ENCODE data around the gene PLA2G2A.
"Not testable (repeated sequence)": the region's sequence is repeated elsewhere in the genome, so short reads cannot be mapped to it uniquely, and the experiment has no call there.

The PLA2G2A gene, protein sequence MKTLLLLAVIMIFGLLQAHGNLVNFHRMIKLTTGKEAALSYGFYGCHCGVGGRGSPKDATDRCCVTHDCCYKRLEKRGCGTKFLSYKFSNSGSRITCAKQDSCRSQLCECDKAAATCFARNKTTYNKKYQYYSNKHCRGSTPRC

GRCh38 chr1:19979494-19979977, at the start of gene PLA2G2A:
Gene PLA2G2A (minus strand): TSS chr1:19979618. CDS start chr1:19978773, 845 bp downstream.
- no peak for FAIRE-seq

- no peak for FAIRE-seq
These were observed 49.3 kb upstream of the PLA2G2A start for GRCh38 chr1:20028726-20029125.

GRCh38 chr1:20028125-20028524, 48.7 kb upstream of the PLA2G2A start:
- FAIRE-seq = no peak

DNA sequence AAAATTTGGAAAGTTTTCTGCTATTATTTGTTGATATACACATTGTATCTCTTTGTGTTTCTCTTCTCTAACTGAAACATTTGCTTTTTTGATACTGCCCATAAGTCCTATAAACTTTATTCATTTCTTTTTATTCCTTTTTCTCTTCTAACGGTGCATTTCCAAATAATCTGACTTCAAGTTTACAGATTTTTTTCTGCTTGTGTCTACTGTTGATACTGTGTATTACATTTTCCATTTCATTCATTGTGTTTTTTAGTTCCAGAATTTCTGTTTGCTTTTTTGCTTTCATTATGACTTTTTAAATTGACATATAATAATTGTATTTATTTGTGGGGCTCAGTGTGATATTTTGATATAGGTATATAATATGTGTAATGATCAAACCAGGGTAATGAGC, 38.3 kb upstream of the PLA2G2A start:
- FAIRE-seq = peak; percentile 58

DNA sequence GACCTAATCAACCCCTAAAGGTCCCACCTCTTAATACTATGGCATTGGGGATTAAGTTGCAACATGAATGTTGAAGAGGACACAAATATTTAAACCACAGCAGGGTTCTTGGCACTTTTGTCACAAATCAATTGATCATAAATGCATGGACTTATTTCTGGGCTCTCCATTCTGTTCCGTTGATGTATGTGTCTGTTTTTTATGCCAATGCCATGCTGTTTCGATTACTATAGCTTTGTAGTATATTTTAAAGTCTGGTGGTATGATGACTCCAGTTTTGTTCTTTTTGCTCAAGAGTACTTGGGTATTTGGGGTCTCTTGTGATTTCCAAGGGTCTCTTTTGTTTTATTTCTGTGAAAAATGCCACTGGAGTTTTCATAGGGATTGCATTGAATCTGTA, 34.7 kb upstream of the PLA2G2A start:
- FAIRE-seq = no peak

DNA sequence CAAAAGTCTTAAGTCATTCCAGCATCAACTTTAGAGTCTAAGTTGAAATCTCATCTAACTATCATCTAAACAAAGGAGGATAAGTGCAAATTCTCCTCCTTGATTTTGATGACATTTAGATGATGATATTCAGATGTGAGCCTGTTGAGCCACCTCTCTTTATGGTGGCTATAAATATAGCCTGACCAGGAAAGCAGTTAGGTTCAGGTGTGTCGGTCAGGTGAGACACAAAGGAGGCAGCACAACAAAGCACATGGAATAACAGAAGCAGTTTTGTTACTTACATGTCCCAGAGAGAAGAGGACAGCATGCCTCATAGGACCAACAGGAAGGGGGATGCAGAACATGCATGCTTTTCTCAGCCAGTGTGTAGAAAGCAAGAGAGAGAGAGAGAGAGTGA, 30.6 kb upstream of the PLA2G2A start:
- no peak for FAIRE-seq

- FAIRE-seq = no peak
These were observed 29.8 kb upstream of the PLA2G2A start for GRCh38 chr1:20009212-20009611.

GRCh38 chr1:20008391-20008841, 29.0 kb upstream of the PLA2G2A start:
- no peak for FAIRE-seq

- FAIRE-seq = not testable (repeated sequence)
These were observed 19.4 kb upstream of the PLA2G2A start for GRCh38 chr1:19998823-19999222.

- FAIRE-seq = no peak
These were observed 11.3 kb upstream of the PLA2G2A start for GRCh38 chr1:19990689-19991088.

DNA sequence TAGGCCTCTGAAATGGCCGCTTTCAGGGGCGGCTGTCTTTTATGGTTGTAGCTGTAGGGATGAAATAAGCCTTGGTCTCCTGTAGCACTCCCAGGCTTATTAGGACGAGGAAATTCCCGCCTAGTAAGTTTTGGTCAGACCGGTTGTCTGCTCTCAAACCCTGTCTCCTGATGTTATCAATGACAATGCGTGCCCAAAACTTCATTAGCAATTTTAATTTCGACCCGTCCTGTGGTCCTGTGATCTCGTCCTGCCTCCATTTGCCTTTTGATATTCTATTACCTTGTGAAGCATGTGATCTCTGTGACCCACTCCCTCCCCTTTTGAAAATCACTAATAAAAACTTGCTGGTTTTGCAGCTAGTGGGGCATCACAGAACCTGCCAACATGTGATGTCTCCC, 10.8 kb upstream of the PLA2G2A start:
- FAIRE-seq = not testable (repeated sequence)

- no peak for FAIRE-seq
These were observed 9.0 kb upstream of the PLA2G2A start for GRCh38 chr1:19988267-19989006.

DNA sequence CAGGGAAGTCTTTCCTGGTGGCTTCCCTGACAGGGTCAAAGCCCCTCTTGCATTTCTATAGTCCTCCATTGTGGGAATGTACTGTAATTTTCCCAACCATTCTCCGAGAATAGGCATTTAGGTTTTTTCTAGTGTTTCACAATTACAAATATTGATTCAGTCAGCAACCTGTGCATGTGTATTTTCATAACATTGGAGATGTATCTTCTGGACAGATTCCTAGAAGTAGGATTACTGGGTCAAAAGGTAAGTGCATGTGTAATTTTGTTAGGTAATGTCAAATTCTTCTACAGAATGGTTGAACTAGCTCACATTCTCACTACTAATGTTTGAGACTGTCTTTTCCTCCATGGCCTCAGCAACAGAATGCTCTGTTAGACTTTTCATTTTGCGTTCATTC, 8.3 kb upstream of the PLA2G2A start:
- FAIRE-seq = no peak

DNA sequence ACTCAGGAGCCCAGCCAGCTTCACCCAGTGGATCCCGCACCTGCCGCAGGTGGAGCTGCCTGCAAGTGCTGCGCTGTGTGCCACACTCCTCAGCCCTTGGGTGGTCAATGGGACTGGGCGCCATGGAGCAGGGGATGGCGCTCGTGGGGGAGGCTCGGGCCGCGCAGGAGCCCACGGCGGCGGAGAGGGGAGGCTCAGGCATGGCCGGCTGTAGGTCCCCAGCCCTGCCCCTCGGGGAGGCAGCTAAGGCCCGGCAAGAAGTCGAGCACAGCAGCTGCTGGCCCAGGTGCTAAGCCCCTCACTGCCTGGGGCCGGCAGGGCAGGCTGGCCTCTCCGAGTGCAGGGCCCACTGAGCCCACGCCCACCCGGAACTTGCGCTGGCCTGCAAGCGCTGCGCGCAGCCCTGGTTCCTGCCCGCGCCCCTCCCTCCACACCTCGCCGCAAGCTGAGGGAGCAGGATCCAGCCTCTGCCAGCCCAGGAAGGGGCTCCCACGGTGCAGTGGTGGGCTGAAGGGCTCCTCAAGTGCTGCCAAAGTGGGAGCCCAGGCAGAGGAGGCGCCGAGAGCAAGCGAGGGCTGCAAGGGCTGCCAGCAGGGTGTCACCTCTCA, 5.1 kb upstream of the PLA2G2A start:
- FAIRE-seq = not testable (repeated sequence)

GRCh38 chr1:19981507-19982312, 2.3 kb upstream of the PLA2G2A start:
- no peak for FAIRE-seq

GRCh38 chr1:19981170-19981506, 1.7 kb upstream of the PLA2G2A start:
- FAIRE-seq = no peak

- no peak for FAIRE-seq
These were observed 896 bp upstream of the PLA2G2A start for GRCh38 chr1:19980314-19980713.

GRCh38 chr1:19978143-19978542, 1.3 kb downstream of the PLA2G2A start:
- FAIRE-seq = no peak

DNA sequence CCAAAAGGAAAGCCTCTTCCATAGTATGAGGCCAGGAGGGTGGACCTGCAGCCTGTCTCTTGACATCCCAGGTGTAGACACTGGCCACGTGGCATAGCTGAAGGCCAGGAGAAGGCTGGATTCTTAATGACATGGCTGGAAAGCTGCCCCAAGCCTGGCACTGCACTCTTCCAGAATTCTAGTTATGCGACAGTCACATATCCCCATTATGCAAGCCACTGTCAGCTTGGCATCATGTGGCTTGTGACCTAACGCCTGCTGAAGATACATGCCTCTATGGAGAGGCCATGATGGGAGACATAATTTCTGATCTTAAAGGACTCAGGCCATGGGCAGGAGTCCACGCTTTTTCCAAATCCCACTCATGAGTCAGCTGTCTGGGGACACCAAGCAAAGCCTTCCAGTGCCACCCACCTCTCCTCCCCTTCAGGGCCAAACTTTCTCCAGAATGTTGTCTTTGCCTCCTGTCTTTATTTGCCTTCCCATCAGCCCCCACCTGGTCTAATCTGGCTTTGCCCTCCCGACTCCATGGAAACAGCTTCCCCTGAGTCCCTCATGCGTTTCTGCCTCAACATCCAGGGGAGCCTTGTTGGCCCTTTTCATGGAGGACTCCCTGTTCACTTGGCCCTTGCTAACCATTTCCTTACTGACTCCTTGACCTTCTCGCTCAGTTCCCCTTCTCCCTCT, 3.0 kb downstream of the PLA2G2A start:
- no peak for FAIRE-seq

DNA sequence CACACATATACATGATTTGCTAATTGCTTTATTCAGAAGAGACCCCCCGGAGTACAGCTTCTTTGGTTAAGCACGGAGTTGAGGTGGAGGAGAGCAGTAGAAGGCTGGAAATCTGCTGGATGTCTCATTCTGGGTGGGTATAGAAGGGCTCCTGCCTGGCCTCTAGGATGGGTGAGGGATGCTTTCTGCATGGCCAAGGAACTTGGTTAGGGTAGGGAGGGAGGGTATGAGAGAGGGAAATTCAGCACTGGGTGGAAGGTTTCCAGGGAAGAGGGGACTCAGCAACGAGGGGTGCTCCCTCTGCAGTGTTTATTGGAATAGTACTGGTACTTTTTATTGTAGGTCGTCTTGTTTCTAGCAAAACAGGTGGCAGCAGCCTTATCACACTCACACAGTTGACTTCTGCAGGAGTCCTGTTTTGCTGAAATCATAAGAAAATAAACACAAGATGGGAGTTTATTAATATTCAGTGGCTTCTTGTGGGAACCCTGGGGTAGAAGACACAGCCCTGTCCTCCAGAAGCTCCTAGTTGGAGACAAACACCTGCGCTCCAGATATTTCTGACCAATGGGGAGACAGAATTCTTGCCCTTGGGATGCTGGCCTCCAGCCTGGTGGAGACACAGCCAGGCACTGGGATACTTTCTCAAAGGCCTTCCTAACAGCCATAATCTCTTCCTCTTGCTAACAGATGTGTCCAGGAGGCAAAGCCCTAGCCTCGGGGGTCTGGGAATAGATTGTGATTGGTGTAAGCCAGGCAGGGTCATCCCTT, 3.8 kb downstream of the PLA2G2A start:
- no peak for FAIRE-seq

- FAIRE-seq = no peak
These were observed 4.5 kb downstream of the PLA2G2A start for GRCh38 chr1:19974822-19975416.

- no peak for FAIRE-seq
These were observed 5.8 kb downstream of the PLA2G2A start for GRCh38 chr1:19973616-19974015.
